Panc1 (cell line): Measurements from ENCODE around the gene SYNE1. TPM values are rescaled to one million over a fixed set of nuclear protein-coding genes. Genes with fewer than 3 reads are reported as not detected.

ENCODE experiments used
- ATAC-seq: fragments of 200-7000 bp; cut with Tn5 transposase; 2 replicates; pipeline ENCODE4 v1.9.1; 2020; ENCODE audit warnings: mild to moderate bottlenecking, moderate library complexity
- BruUV-seq: library from RNA; stranded (reverse); fragments of 400-500 nt; replicated peaks from 2 replicates; lab custom pipeline; 2021; lab: Mats Ljungman, UMichigan
- CTCF ChIA-PET: fragments of 300-600 bp; sonication (Branson Sonifier 250); formaldehyde crosslinking; loops from one replicate; lab custom pipeline; 2022; ENCODE audit warnings: antibody characterized with exemption; lab: Charles Lee
- POLR2A ChIA-PET: fragments of 300-600 bp; sonication (Branson Sonifier 250); formaldehyde crosslinking; loops from one replicate; lab custom pipeline; 2022; ENCODE audit warnings: antibody characterized with exemption; lab: Charles Lee
- DNase-seq: peaks from one replicate; pipeline ENCODE4 v3.0.0-alpha.2; 2010; ENCODE audit warnings: low read depth, low spot score
- H3K27ac ChIP-seq: 2 replicates; pipeline ENCODE4 v1.5.1; 2011; ENCODE audit warnings: mild to moderate bottlenecking, low read length, inconsistent platforms
- H3K27me3 ChIP-seq: fragments of 200-500 bp; sonication (Bioruptor generic); 2 replicates; pipeline ENCODE4 v1.6.0; 2014; ENCODE audit warnings: low read length, inconsistent platforms; ENCODE audit not compliant: control insufficient read depth, insufficient read depth
- H3K36me3 ChIP-seq: fragments of 200-500 bp; sonication (Bioruptor generic); 2 replicates; pipeline ENCODE4 v1.5.1; 2014; ENCODE audit warnings: inconsistent platforms, mild to moderate bottlenecking, low read length, moderate library complexity; ENCODE audit not compliant: control insufficient read depth, insufficient read depth
- H3K4me1 ChIP-seq: 2 replicates; pipeline ENCODE4 v1.5.1; 2011; ENCODE audit warnings: inconsistent platforms, mild to moderate bottlenecking, low read length, moderate library complexity; ENCODE audit not compliant: control insufficient read depth, insufficient read depth
- H3K4me3 ChIP-seq, 2 experiments: 2 replicates each; pipeline ENCODE4 v1.5.1; 2011 to 2012; ENCODE audit warnings: low read depth in 2 of 2, low read length in 2 of 2, mild to moderate bottlenecking in 2 of 2, inconsistent platforms in 1 of 2, moderate library complexity in 1 of 2
- H3K9me3 ChIP-seq: fragments of 200-500 bp; sonication (Bioruptor generic); 2 replicates; pipeline ENCODE4 v1.5.1; 2014; ENCODE audit warnings: low read depth, mild to moderate bottlenecking, inconsistent platforms, low read length, moderate library complexity; ENCODE audit not compliant: control insufficient read depth, insufficient read depth
- POLR2AphosphoS5 ChIP-seq: IDR thresholded peaks from 2 replicates; pipeline ENCODE4 v1.6.1; 2012; ENCODE audit warnings: mild to moderate bottlenecking, low read depth, low read length, moderate library complexity
- SIN3A ChIP-seq: IDR thresholded peaks from 2 replicates; pipeline ENCODE4 v1.6.1; 2012; ENCODE audit warnings: low read depth, mild to moderate bottlenecking, low read length, moderate library complexity, borderline replicate concordance; ENCODE audit not compliant: insufficient read depth
- TCF7L2 ChIP-seq: IDR thresholded peaks from 2 replicates; pipeline ENCODE4 v1.6.1; 2011; ENCODE audit warnings: mild to moderate bottlenecking, low read depth, low read length, inconsistent platforms
- in situ Hi-C: cut with HindIII; loops from 2 replicates; pipeline ENCODE4 v1.10.0; 2016; ENCODE audit warnings: low sequenced_read_pairs, low pct_unique_long_range_greater_than_20kb
- intact Hi-C: fragments of 100-400 bp; cut with micrococcal nuclease; formaldehyde crosslinking; loops from one replicate; pipeline ENCODE4 v1.10.0; 2022; ENCODE audit not compliant: unreplicated experiment
- total RNA-seq: library from RNA; stranded (reverse); gene quantifications from one replicate; pipeline ENCODE4 v1.2.1, GENCODE V29; 2021; ENCODE audit not compliant: unreplicated experiment
- TF ChIP-seq, protein P1 (sequence below): fragments of 450-650 bp; IDR thresholded peaks from 2 replicates; pipeline ENCODE4 v1.5.1; 2017; ENCODE audit warnings: mild to moderate bottlenecking
- TF ChIP-seq, protein P2 (sequence below), 2 experiments: IDR thresholded peaks; 2 replicates each; pipeline ENCODE4 v1.6.1; 2011 to 2012; ENCODE audit warnings: low read depth in 2 of 2, control low read depth in 1 of 2, low read length in 1 of 2, mild to moderate bottlenecking in 1 of 2, moderate library complexity in 1 of 2; ENCODE audit not compliant: insufficient read depth in 1 of 2

SYNE1 gene
- total RNA-seq, 1 experiment from 2014 or later = 3.2 TPM

DNA sequence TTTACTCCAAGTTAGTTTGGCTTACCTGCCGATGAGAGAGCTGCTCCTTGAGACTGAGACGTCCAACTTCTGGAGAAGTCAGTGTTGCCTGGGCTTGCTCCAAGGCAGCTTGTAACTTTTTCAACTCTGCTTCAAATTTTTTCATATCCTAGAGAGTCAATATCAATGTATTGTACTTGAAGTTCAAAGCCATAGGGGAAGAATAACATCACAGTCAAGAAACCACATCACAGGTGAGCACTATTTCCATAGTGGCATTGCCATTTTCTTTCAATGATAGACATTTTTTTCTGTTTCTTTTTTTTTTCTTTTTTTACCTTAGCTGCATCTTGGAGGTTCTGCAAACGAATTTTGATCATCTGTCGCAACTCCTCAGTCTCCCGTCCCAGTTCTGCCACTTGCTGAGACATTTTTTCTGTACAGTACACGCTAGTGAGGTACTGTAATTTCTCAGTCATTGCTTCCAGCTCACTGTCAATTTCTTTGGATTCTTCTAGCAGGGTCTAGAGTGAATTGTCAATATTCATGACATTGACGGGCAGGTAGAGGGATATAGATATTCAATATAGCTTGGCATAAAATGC lies 326.7 kb downstream of the SYNE1 start:
- BruUV-seq = no TSS peak
- H3K27me3 ChIP-seq = no peaks in the 10 kb centered on the region
- CTCF ChIA-PET = interaction anchor here (0.9 kb wide), 1 partner anchor 28 kb away, joined by 3 read pairs; no protein-coding TSS in a partner anchor
- DNase-seq = no peak
- intact Hi-C loops (no loop called here), in situ Hi-C loops (no loop called here)
- H3K27ac ChIP-seq = no peak overlapping the region
- H3K4me3 ChIP-seq = no peak overlapping the region
- ATAC-seq = no peak
- no peaks in the 10 kb centered on the region for H3K36me3 ChIP-seq
- no peaks in the 10 kb centered on the region for H3K4me1 ChIP-seq
- POLR2A ChIA-PET = no interaction called here
- no peaks in the 10 kb centered on the region for H3K9me3 ChIP-seq
- TF ChIP-seq POLR2AphosphoS5 (no peak), SIN3A (no peak), TCF7L2 (no peak)
- TF ChIP-seq, protein P1, sequence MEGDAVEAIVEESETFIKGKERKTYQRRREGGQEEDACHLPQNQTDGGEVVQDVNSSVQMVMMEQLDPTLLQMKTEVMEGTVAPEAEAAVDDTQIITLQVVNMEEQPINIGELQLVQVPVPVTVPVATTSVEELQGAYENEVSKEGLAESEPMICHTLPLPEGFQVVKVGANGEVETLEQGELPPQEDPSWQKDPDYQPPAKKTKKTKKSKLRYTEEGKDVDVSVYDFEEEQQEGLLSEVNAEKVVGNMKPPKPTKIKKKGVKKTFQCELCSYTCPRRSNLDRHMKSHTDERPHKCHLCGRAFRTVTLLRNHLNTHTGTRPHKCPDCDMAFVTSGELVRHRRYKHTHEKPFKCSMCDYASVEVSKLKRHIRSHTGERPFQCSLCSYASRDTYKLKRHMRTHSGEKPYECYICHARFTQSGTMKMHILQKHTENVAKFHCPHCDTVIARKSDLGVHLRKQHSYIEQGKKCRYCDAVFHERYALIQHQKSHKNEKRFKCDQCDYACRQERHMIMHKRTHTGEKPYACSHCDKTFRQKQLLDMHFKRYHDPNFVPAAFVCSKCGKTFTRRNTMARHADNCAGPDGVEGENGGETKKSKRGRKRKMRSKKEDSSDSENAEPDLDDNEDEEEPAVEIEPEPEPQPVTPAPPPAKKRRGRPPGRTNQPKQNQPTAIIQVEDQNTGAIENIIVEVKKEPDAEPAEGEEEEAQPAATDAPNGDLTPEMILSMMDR = no peak
- TF ChIP-seq, protein P2, sequence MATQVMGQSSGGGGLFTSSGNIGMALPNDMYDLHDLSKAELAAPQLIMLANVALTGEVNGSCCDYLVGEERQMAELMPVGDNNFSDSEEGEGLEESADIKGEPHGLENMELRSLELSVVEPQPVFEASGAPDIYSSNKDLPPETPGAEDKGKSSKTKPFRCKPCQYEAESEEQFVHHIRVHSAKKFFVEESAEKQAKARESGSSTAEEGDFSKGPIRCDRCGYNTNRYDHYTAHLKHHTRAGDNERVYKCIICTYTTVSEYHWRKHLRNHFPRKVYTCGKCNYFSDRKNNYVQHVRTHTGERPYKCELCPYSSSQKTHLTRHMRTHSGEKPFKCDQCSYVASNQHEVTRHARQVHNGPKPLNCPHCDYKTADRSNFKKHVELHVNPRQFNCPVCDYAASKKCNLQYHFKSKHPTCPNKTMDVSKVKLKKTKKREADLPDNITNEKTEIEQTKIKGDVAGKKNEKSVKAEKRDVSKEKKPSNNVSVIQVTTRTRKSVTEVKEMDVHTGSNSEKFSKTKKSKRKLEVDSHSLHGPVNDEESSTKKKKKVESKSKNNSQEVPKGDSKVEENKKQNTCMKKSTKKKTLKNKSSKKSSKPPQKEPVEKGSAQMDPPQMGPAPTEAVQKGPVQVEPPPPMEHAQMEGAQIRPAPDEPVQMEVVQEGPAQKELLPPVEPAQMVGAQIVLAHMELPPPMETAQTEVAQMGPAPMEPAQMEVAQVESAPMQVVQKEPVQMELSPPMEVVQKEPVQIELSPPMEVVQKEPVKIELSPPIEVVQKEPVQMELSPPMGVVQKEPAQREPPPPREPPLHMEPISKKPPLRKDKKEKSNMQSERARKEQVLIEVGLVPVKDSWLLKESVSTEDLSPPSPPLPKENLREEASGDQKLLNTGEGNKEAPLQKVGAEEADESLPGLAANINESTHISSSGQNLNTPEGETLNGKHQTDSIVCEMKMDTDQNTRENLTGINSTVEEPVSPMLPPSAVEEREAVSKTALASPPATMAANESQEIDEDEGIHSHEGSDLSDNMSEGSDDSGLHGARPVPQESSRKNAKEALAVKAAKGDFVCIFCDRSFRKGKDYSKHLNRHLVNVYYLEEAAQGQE (IDR thresholded peaks at IDR 0.05; ENCODE audit: insufficient read depth in 1 of 2, low read depth in 2 of 2, low read length in 1 of 2) = no peak

DNA sequence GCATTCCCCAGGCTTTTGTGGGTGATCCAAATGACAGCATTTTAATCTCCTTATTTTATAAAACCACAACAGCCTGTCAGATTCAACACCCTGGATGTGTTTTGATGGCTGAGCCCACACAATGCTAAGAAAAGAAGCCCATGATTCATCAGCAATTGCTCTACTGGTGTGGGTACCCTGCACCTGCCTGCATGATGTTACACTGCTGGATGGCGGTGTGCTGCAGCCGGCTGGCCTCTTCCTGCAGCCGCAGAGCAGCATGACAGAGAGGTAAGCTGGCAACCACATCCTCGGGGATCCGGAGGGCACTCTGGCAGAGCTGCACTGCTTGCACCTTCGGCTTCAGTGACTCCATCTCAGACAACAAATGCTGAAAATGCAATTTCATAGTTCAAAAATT lies 327.5 kb downstream of the SYNE1 start:
- no peak for DNase-seq

More for the DNA sequence above, 327.5 kb downstream of the SYNE1 start:
- CTCF ChIA-PET = interaction anchor here (0.9 kb wide), 1 partner anchor 29 kb away, joined by 3 read pairs; no protein-coding TSS in a partner anchor
- in situ Hi-C loops = no loop called here
- Histone ChIP-seq H3K9me3 (no peaks in the 10 kb centered on the region), H3K4me3 (no peak overlapping the region), H3K27ac (no peak overlapping the region), H3K4me1 (no peaks in the 10 kb centered on the region), H3K27me3 (no peaks in the 10 kb centered on the region), H3K36me3 (no peaks in the 10 kb centered on the region)
- no TSS peak for BruUV-seq
- intact Hi-C loops = no loop called here
- POLR2A ChIA-PET = no interaction called here
- ATAC-seq = no peak
- TF ChIP-seq POLR2AphosphoS5 (no peak), TCF7L2 (no peak), SIN3A (no peak)
- TF ChIP-seq, protein P2 (IDR thresholded peaks at IDR 0.05; ENCODE audit: insufficient read depth in 1 of 2, low read depth in 2 of 2, low read length in 1 of 2) = no peak
- TF ChIP-seq, protein P1 = no peak
